Measurements from ENCODE around the gene REEP1. TPM values are rescaled to one million over a fixed set of nuclear protein-coding genes. Genes with fewer than 3 reads are reported as not detected.

Gene REEP1
- total RNA-seq, 4 donors from 2014 or later = 0.17 to 1.1 (median 0.46) TPM

- TF ChIP-seq, protein P1, sequence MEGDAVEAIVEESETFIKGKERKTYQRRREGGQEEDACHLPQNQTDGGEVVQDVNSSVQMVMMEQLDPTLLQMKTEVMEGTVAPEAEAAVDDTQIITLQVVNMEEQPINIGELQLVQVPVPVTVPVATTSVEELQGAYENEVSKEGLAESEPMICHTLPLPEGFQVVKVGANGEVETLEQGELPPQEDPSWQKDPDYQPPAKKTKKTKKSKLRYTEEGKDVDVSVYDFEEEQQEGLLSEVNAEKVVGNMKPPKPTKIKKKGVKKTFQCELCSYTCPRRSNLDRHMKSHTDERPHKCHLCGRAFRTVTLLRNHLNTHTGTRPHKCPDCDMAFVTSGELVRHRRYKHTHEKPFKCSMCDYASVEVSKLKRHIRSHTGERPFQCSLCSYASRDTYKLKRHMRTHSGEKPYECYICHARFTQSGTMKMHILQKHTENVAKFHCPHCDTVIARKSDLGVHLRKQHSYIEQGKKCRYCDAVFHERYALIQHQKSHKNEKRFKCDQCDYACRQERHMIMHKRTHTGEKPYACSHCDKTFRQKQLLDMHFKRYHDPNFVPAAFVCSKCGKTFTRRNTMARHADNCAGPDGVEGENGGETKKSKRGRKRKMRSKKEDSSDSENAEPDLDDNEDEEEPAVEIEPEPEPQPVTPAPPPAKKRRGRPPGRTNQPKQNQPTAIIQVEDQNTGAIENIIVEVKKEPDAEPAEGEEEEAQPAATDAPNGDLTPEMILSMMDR (IDR thresholded peaks at IDR 0.05; ENCODE audit: low read depth) = no peak
Measured at GRCh38 chr2:86171295-86171694, 166.1 kb downstream of the REEP1 start.

DNA sequence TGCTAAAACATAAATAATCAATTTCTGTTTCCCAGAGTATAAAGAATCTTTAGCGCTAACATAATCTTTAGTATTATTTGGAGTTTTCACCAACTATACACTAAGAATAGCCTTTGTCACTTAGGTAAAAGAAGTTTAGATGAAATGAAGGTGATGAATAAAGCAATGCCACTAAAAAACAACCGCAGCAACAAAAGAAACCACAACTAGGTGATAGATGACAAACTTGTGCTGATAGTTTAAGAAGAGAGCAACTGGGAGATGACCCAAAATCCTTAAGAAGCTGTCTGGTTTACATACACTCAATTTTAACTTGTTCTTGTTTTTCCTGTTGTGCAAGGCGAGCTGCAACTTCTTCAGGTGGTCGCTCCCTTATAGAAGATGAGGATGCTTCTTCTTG is 167.0 kb downstream of the REEP1 start:
- TF ChIP-seq, protein P1 (IDR thresholded peaks at IDR 0.05; ENCODE audit: low read depth) = no peak

Small RNA genes within 50 kb of the gene (small RNA-seq; reads per million reads assigned to genes)
- gene MIR4779 (not detected), gene RF00096 (not detected), gene RF00413 (not detected)

Other genes with a start within 250 kb of the REEP1 start
- 10 to 100 TPM in 3 of 4 donors, 1 to 10 TPM in 1; 9.0 to 22.0 (median 15.8) TPM for gene POLR1A, start 231.7 kb downstream of the REEP1 start, total RNA-seq
- 100 to 1,000 TPM in 1 of 4 donors, 10 to 100 TPM in 3; 55.7 to 174 (median 66.7) TPM for gene PTCD3, start 231.4 kb downstream of the REEP1 start, total RNA-seq
- gene IMMT, start 142.2 kb downstream of the REEP1 start, total RNA-seq = 10 to 100 TPM; 46.9 to 59.7 (median 56.1) TPM
- gene MRPL35, start 138.2 kb downstream of the REEP1 start, total RNA-seq = 10 to 100 TPM; 15.8 to 30.7 (median 25.5) TPM
- gene KDM3A, start 103.7 kb upstream of the REEP1 start, total RNA-seq = 10 to 100 TPM; 45.7 to 57.7 (median 51.5) TPM
- gene CHMP3, start 225.8 kb upstream of the REEP1 start, total RNA-seq = 100 to 1,000 TPM; 103 to 228 (median 130) TPM